ENCODE measurements around the gene TPT1.

Gene TPT1

GRCh38 chr13:45368005-45368404, 27.0 kb upstream of the TPT1 start:
- peak overlapping the region; percentile 58 for H3K27ac ChIP-seq (ENCODE audit: low read length)
- no peaks in the 10 kb centered on the region for H3K27me3 ChIP-seq (ENCODE audit: low read depth, low read length)
- no peak for TF ChIP-seq EZH2phosphoT487 (IDR thresholded peaks at IDR 0.05; ENCODE audit: low read depth)
- TF ChIP-seq, protein P1, sequence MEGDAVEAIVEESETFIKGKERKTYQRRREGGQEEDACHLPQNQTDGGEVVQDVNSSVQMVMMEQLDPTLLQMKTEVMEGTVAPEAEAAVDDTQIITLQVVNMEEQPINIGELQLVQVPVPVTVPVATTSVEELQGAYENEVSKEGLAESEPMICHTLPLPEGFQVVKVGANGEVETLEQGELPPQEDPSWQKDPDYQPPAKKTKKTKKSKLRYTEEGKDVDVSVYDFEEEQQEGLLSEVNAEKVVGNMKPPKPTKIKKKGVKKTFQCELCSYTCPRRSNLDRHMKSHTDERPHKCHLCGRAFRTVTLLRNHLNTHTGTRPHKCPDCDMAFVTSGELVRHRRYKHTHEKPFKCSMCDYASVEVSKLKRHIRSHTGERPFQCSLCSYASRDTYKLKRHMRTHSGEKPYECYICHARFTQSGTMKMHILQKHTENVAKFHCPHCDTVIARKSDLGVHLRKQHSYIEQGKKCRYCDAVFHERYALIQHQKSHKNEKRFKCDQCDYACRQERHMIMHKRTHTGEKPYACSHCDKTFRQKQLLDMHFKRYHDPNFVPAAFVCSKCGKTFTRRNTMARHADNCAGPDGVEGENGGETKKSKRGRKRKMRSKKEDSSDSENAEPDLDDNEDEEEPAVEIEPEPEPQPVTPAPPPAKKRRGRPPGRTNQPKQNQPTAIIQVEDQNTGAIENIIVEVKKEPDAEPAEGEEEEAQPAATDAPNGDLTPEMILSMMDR (IDR thresholded peaks at IDR 0.05; ENCODE audit: low read depth, low read length): no peak
- no peaks in the 10 kb centered on the region for H4K20me1 ChIP-seq (ENCODE audit: insufficient read depth, low read length)
- peak overlapping the region; percentile 56 for H3K4me2 ChIP-seq (ENCODE audit: low read length)
- peaks cover 27% of the 10 kb centered on the region for H3K4me1 ChIP-seq (ENCODE audit: low read length)
- H2AFZ ChIP-seq (ENCODE audit: low read depth, low read length): no peak overlapping the region
- H3K79me2 ChIP-seq (ENCODE audit: low read length): no peaks in the 10 kb centered on the region
- no peak overlapping the region for H3K4me3 ChIP-seq (ENCODE audit: low read length)
- peaks cover 7% of the 10 kb centered on the region for H3K9me3 ChIP-seq (ENCODE audit: insufficient read depth, low read length)
- peaks cover 10% of the 10 kb centered on the region for H3K36me3 ChIP-seq (replicated peaks; ENCODE audit: low read depth, low read length)
- no peak overlapping the region for H3K9ac ChIP-seq (ENCODE audit: low read length)

DNA sequence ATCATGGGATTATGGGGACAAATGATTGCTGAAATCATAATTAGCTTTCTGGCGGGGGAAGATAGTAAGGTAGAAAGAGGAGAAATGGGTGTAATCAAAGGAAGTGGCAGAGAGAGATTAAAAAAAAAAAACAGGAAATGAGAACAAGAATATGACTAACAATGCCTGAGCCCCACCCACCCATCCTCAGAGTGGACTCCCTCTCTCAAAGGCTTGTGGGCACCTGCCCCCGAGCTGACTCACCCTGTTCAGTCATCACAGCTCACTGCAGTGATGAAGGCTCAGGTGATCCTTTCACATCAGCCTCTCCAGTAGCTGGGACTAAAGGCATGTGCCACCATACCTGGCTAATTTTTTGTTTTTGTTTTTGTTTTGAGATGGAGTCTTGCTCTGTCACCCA, 26.4 kb upstream of the TPT1 start:
- H3K9ac ChIP-seq (ENCODE audit: low read length): peak overlapping the region; percentile 29; the same call in 1 of the 2 replicates

GRCh38 chr13:45365558-45365885, 24.5 kb upstream of the TPT1 start:
- no peaks in the 10 kb centered on the region for H3K79me2 ChIP-seq (ENCODE audit: low read length)
- no peak overlapping the region for H3K4me2 ChIP-seq (ENCODE audit: low read length)
- H3K27me3 ChIP-seq (ENCODE audit: low read depth, low read length): no peaks in the 10 kb centered on the region
- H3K4me1 ChIP-seq (ENCODE audit: low read length): peaks cover 21% of the 10 kb centered on the region
- H3K27ac ChIP-seq (ENCODE audit: low read length): no peak overlapping the region
- H4K20me1 ChIP-seq (ENCODE audit: insufficient read depth, low read length): no peaks in the 10 kb centered on the region
- no peak overlapping the region for H2AFZ ChIP-seq (ENCODE audit: low read depth, low read length)
- peaks cover 18% of the 10 kb centered on the region for H3K36me3 ChIP-seq (replicated peaks; ENCODE audit: low read depth, low read length)
- TF ChIP-seq EZH2phosphoT487 (IDR thresholded peaks at IDR 0.05; ENCODE audit: low read depth): no peak
- TF ChIP-seq, protein P1 (IDR thresholded peaks at IDR 0.05; ENCODE audit: low read depth, low read length): no peak
- H3K9ac ChIP-seq (ENCODE audit: low read length): no peak overlapping the region
- no peak overlapping the region for H3K4me3 ChIP-seq (ENCODE audit: low read length)
- peaks cover 7% of the 10 kb centered on the region for H3K9me3 ChIP-seq (ENCODE audit: insufficient read depth, low read length)

More for the DNA sequence above, 26.4 kb upstream of the TPT1 start:
- Histone ChIP-seq H3K36me3 (replicated peaks; ENCODE audit: low read depth, low read length) (peaks cover 17% of the 10 kb centered on the region), H4K20me1 (ENCODE audit: insufficient read depth, low read length) (no peaks in the 10 kb centered on the region), H3K9me3 (ENCODE audit: insufficient read depth, low read length) (peaks cover 7% of the 10 kb centered on the region), H2AFZ (ENCODE audit: low read depth, low read length) (no peak overlapping the region), H3K27me3 (ENCODE audit: low read depth, low read length) (no peaks in the 10 kb centered on the region), H3K27ac (ENCODE audit: low read length) (peak overlapping the region; percentile 60), H3K79me2 (ENCODE audit: low read length) (no peaks in the 10 kb centered on the region), H3K4me2 (ENCODE audit: low read length) (peak overlapping the region; percentile 56), H3K4me1 (ENCODE audit: low read length) (peaks cover 27% of the 10 kb centered on the region), H3K4me3 (ENCODE audit: low read length) (peak overlapping the region; percentile 28; the same call in 1 of the 2 replicates)
- no peak for TF ChIP-seq EZH2phosphoT487 (IDR thresholded peaks at IDR 0.05; ENCODE audit: low read depth)
- TF ChIP-seq, protein P1 (IDR thresholded peaks at IDR 0.05; ENCODE audit: low read depth, low read length): no peak

GRCh38 chr13:45364876-45365557, 24.0 kb upstream of the TPT1 start:
- Histone ChIP-seq H3K79me2 (ENCODE audit: low read length) (no peaks in the 10 kb centered on the region), H3K4me3 (ENCODE audit: low read length) (no peak overlapping the region), H2AFZ (ENCODE audit: low read depth, low read length) (no peak overlapping the region), H3K9ac (ENCODE audit: low read length) (no peak overlapping the region), H3K27ac (ENCODE audit: low read length) (no peak overlapping the region), H3K4me2 (ENCODE audit: low read length) (no peak overlapping the region), H3K27me3 (ENCODE audit: low read depth, low read length) (no peaks in the 10 kb centered on the region), H4K20me1 (ENCODE audit: insufficient read depth, low read length) (no peaks in the 10 kb centered on the region), H3K4me1 (ENCODE audit: low read length) (peaks cover 21% of the 10 kb centered on the region), H3K9me3 (ENCODE audit: insufficient read depth, low read length) (peaks cover 7% of the 10 kb centered on the region), H3K36me3 (replicated peaks; ENCODE audit: low read depth, low read length) (peaks cover 18% of the 10 kb centered on the region)
- TF ChIP-seq, protein P1 (IDR thresholded peaks at IDR 0.05; ENCODE audit: low read depth, low read length): no peak

Measured in OCI-LY3 (cell line).